GM12878 (cell line): Measurements from ENCODE around the gene GNRHR. TPM values are rescaled to one million over a fixed set of nuclear protein-coding genes. Genes with fewer than 3 reads are reported as not detected.

ENCODE experiments used
- ATAC-seq: fragments of 200-7000 bp; cut with Tn5 transposase; 3 replicates; pipeline ENCODE4 v1.9.1; 2020; ENCODE audit warnings: mild to moderate bottlenecking, moderate library complexity
- BruUV-seq: library from RNA; stranded (reverse); fragments of 400-500 nt; replicated peaks from 2 replicates; lab custom pipeline; 2021; lab: Mats Ljungman, UMichigan
- CTCF ChIA-PET: fragments of 300-600 bp; sonication (Branson Sonifier 250); formaldehyde crosslinking; extraction: SDS; loops from one replicate; lab custom pipeline; 2021; ENCODE audit warnings: inconsistent platforms; lab: Yijun Ruan, JAX
- POLR2A ChIA-PET: fragments of 350-600 bp; formaldehyde crosslinking; extraction: SDS; loops from one replicate; lab custom pipeline; 2021; ENCODE audit warnings: inconsistent platforms; lab: Charles Lee
- RAD21 ChIA-PET: fragments of 300-600 bp; sonication (Branson Sonifier 250); formaldehyde crosslinking; loops from one replicate; lab custom pipeline; 2023; ENCODE audit warnings: antibody characterized with exemption; ENCODE audit not compliant: unreplicated experiment; lab: Charles Lee
- SMC1A ChIA-PET: fragments of 300-600 bp; sonication (Branson Sonifier 250); formaldehyde crosslinking; loops from one replicate; lab custom pipeline; 2023; ENCODE audit not compliant: unreplicated experiment, uncharacterized antibody; lab: Charles Lee
- DNase-seq: peaks from one replicate; pipeline ENCODE4 v3.0.0-alpha.2; 2011; ENCODE audit warnings: low read depth, low spot score
- FAIRE-seq: peaks from 3 replicates; lab custom pipeline; 2011; peaks lifted over from hg19 to GRCh38; lab: Jason Lieb, UNC
- H2AFZ ChIP-seq: 2 replicates; pipeline ENCODE4 v1.6.0; 2011; ENCODE audit warnings: low read depth, low read length, control low read depth; ENCODE audit not compliant: control insufficient read depth
- H3K27ac ChIP-seq: 2 replicates; pipeline ENCODE4 v1.5.1; 2011; ENCODE audit warnings: control low read depth; ENCODE audit not compliant: control insufficient read depth, insufficient read depth
- H3K27me3 ChIP-seq, 2 experiments: replicated peaks in 1 of 2; 2 replicates each; pipeline versions ENCODE4 v1.6.0 to v1.6.1; 2011; ENCODE audit warnings: low read length in 1 of 2; ENCODE audit not compliant: control insufficient read depth in 2 of 2, insufficient read depth in 2 of 2
- H3K36me3 ChIP-seq, 2 experiments: 2 replicates each; pipeline ENCODE4 v1.5.1; 2011; ENCODE audit warnings: low read length in 1 of 2; ENCODE audit not compliant: control insufficient read depth in 2 of 2, insufficient read depth in 2 of 2
- H3K4me1 ChIP-seq: 2 replicates; pipeline ENCODE4 v1.6.1; 2011; ENCODE audit warnings: mild to moderate bottlenecking, low read length, moderate library complexity, mixed read lengths; ENCODE audit not compliant: control insufficient read depth, insufficient read depth
- H3K4me2 ChIP-seq: 2 replicates; pipeline ENCODE4 v1.6.0; 2011; ENCODE audit warnings: control low read depth; ENCODE audit not compliant: control insufficient read depth, insufficient read depth
- H3K4me3 ChIP-seq: fragments of 200-600 bp; sonication (generic); 2 replicates; pipeline ENCODE4 v1.5.1; 2016
- H3K79me2 ChIP-seq: 2 replicates; pipeline ENCODE4 v1.6.0; 2011; ENCODE audit warnings: low read length; ENCODE audit not compliant: control insufficient read depth, insufficient read depth
- H3K9ac ChIP-seq: 2 replicates; pipeline ENCODE4 v1.8.0; 2011; ENCODE audit warnings: low read length, control low read depth, mixed read lengths; ENCODE audit not compliant: control insufficient read depth, insufficient read depth
- H3K9me3 ChIP-seq: replicated peaks from 3 replicates; pipeline ENCODE4 v1.5.1; 2011; ENCODE audit warnings: mild to moderate bottlenecking, low read length; ENCODE audit not compliant: control insufficient read depth, insufficient read depth
- H4K20me1 ChIP-seq: 2 replicates; pipeline ENCODE4 v1.6.0; 2011; ENCODE audit not compliant: control insufficient read depth, insufficient read depth
- BRCA1 ChIP-seq: IDR thresholded peaks from 2 replicates; pipeline ENCODE4 v1.6.1; 2011; ENCODE audit warnings: low read depth, low read length, improper control_type of control experiment
- CEBPB ChIP-seq, 2 experiments: fragments of 150-350 bp in 1 of 2; IDR thresholded peaks; 2 replicates each; pipeline ENCODE4 v1.6.1; 2012 to 2014; ENCODE audit warnings: low read depth in 2 of 2, low read length in 2 of 2, borderline replicate concordance in 1 of 2, inconsistent platforms in 1 of 2
- CHD2 ChIP-seq: IDR thresholded peaks from 2 replicates; pipeline ENCODE4 v1.6.1; 2011; ENCODE audit warnings: low read depth, low read length, improper control_type of control experiment, borderline replicate concordance
- FOS ChIP-seq: IDR thresholded peaks from 3 replicates; pipeline ENCODE4 v1.6.1; 2011; ENCODE audit warnings: borderline replicate concordance; ENCODE audit not compliant: insufficient read length; ENCODE audit errors: extremely low read depth
- KAT2A ChIP-seq: conservative IDR thresholded peaks from 2 replicates; pipeline ENCODE4 v1.6.1; 2011; ENCODE audit warnings: low read depth, low read length; ENCODE audit not compliant: control insufficient read depth
- MTA3 ChIP-seq: IDR thresholded peaks from 2 replicates; pipeline ENCODE4 v1.6.1; 2012; ENCODE audit warnings: low read length, inconsistent platforms, borderline replicate concordance
- MYB ChIP-seq: fragments of 150-350 bp; IDR thresholded peaks from 2 replicates; pipeline ENCODE4 v1.6.1; 2014; ENCODE audit warnings: mild to moderate bottlenecking, low read depth, low read length, borderline replicate concordance
- NBN ChIP-seq: fragments of 450-650 bp; IDR thresholded peaks from 2 replicates; pipeline ENCODE4 v1.6.1; 2016
- NFIC ChIP-seq: IDR thresholded peaks from 2 replicates; pipeline ENCODE4 v1.6.1; 2012; ENCODE audit warnings: low read depth, mild to moderate bottlenecking, inconsistent platforms, low read length, moderate library complexity
- NFXL1 ChIP-seq: fragments of 450-650 bp; IDR thresholded peaks from 2 replicates; pipeline ENCODE4 v1.6.1; 2017; ENCODE audit warnings: antibody characterized with exemption, mild to moderate bottlenecking, borderline replicate concordance
- NRF1 ChIP-seq: conservative IDR thresholded peaks from 2 replicates; pipeline ENCODE4 v1.6.1; 2011; ENCODE audit warnings: mild to moderate bottlenecking, low read depth, low read length, improper control_type of control experiment
- PAX8 ChIP-seq: fragments of 450-650 bp; IDR thresholded peaks from 2 replicates; pipeline ENCODE4 v1.6.1; 2017; ENCODE audit warnings: mild to moderate bottlenecking, moderate library complexity
- POLR2AphosphoS2 ChIP-seq: IDR thresholded peaks from 2 replicates; pipeline ENCODE4 v1.6.1; 2011; ENCODE audit warnings: low read depth, mild to moderate bottlenecking, low read length, improper control_type of control experiment, moderate library complexity
- SIX5 ChIP-seq: IDR thresholded peaks from 2 replicates; pipeline ENCODE4 v1.6.1; 2011; ENCODE audit warnings: mild to moderate bottlenecking, low read depth, low read length, moderate library complexity; ENCODE audit not compliant: severe bottlenecking
- SMARCA5 ChIP-seq: fragments of 450-650 bp; IDR thresholded peaks from 2 replicates; pipeline ENCODE4 v1.6.1; 2017; ENCODE audit warnings: mild to moderate bottlenecking
- SMC3 ChIP-seq: IDR thresholded peaks from 2 replicates; pipeline ENCODE4 v1.6.1; 2011; ENCODE audit warnings: low read length, improper control_type of control experiment, borderline replicate concordance
- TCF12 ChIP-seq: IDR thresholded peaks from 2 replicates; pipeline ENCODE4 v1.6.1; 2011; ENCODE audit warnings: low read depth, mild to moderate bottlenecking, low read length
- WRNIP1 ChIP-seq: IDR thresholded peaks from 2 replicates; pipeline ENCODE4 v1.6.1; 2011; ENCODE audit warnings: low read depth, low read length, improper control_type of control experiment, borderline replicate concordance
- ZBED1 ChIP-seq: IDR thresholded peaks from 2 replicates; pipeline ENCODE4 v1.6.1; 2016; ENCODE audit warnings: borderline replicate concordance
- ZNF217 ChIP-seq: fragments of 450-650 bp; IDR thresholded peaks from 2 replicates; pipeline ENCODE4 v1.6.1; 2017; ENCODE audit warnings: antibody characterized with exemption, mild to moderate bottlenecking
- ZNF24 ChIP-seq: fragments of 450-650 bp; IDR thresholded peaks from 2 replicates; pipeline ENCODE4 v1.6.1; 2017; ENCODE audit warnings: antibody characterized with exemption, mild to moderate bottlenecking
- ZNF622 ChIP-seq: fragments of 450-650 bp; IDR thresholded peaks from 2 replicates; pipeline ENCODE4 v1.6.1; 2017; ENCODE audit warnings: mild to moderate bottlenecking, inconsistent platforms
- WGBS: methylation state at CpG from one replicate; pipeline ENCODE4 v1.1.6; 2016; ENCODE audit warnings: low lambda C conversion rate; ENCODE audit not compliant: insufficient replicate concordance, insufficient coverage; ENCODE audit errors: missing lambda C conversion rate; 5-methylcytosine and 5-hydroxymethylcytosine counted together
- in situ Hi-C: fragments of 300-500 bp; cut with MboI; formaldehyde crosslinking; loops from 9 replicates; pipeline ENCODE4 v1.14.3; 2018; ENCODE audit warnings: mixed read lengths
- intact Hi-C: fragments of 100-400 bp; cut with micrococcal nuclease; formaldehyde crosslinking; loops from one replicate; pipeline ENCODE4 v1.14.2; 2022; ENCODE audit not compliant: unreplicated experiment
- polyA plus RNA-seq, 11 experiments: library from polyadenylated mRNA; depleted of rRNA in 4 of 11; unstranded in 6 of 11; stranded (reverse) in 5 of 11; fragments of >200 nt; fragmentation: Nextera tagmentation in 4 of 11; fragmentation: Illumina TruSeq in 1 of 11; extraction: Ambion mirVana in 4 of 11; extraction: Trizol in 1 of 11; gene quantifications; 1 replicate in 1 of 11; 2 replicates in 10 of 11; pipeline versions ENCODE4 v1.2.1 to v1.2.3, GENCODE V29; 2011 to 2016; ENCODE audit warnings: inconsistent platforms in 2 of 11, missing spikeins in 2 of 11, low read depth in 1 of 11
- total RNA-seq, 4 experiments: library from RNA; depleted of rRNA in 3 of 4; stranded (reverse); fragments of >200 nt in 3 of 4; fragmentation: Illumina TruSeq in 1 of 4; extraction: Trizol in 1 of 4; gene quantifications; 2 replicates each; pipeline versions ENCODE4 v1.2.1 to v1.2.3, GENCODE V29; 2013 to 2021
- TF ChIP-seq, protein P1 (sequence below): fragments of 150-350 bp; IDR thresholded peaks from 2 replicates; pipeline ENCODE4 v1.6.1; 2014; ENCODE audit warnings: mild to moderate bottlenecking, low read depth, low read length

The GNRHR gene
- total and polyA plus RNA-seq, 10 of the 15 experiments (the other 5 are each of a cell fraction or from before 2014, with no cell fraction given): 0.02 to 0.12 (median 0.08) TPM; not detected in 7

DNA sequence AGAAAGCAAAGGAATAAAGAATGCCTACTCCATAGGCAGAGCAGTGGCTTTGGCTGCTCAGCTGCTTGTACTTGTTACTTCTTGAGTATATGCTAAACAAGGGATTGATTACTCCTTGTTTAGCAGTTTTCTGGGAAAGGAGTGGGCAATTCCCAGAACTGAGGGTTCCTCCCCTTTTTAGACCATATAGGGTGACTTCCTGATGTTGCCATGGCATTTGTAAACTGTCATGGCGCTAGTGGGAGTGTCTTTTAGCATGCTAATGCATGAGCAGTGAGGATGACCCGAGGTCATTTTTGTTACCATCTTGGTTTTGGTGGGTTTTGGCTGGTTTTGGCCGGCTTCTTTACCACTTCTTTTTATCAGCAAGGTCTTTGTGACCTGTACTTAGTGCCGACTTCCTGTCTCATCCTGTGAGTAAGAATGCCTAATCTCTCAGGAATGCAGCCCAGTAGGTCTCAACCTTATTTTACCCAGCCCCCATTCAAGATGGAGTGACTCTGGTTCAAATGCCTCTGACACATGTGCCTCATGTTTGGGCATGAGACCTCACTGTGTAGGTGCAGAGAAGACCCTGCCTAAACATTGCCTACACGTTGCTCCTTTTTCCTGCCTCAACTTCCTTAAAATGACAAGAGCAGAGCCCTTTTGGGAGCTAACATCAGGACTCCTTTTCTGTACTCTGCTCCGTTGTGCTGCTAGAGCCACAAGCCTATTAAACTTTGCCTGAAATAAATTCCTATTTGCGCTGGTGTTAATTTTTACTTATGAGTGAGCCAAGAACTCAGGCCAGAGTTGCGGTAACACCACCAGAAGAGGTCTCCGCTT lies 32.2 kb downstream of the GNRHR start (continued):
- TF ChIP-seq FOS (no peak), ZNF217 (no peak), WRNIP1 (no peak), CHD2 (no peak), CEBPB (IDR thresholded peaks at IDR 0.05; ENCODE audit: borderline replicate concordance in 1 of 2, low read depth in 2 of 2, low read length in 2 of 2) (no peak), ZBED1 (no peak), NBN (no peak), PAX8 (no peak)
- TF ChIP-seq, all 136 proteins: peak for 0

DNA sequence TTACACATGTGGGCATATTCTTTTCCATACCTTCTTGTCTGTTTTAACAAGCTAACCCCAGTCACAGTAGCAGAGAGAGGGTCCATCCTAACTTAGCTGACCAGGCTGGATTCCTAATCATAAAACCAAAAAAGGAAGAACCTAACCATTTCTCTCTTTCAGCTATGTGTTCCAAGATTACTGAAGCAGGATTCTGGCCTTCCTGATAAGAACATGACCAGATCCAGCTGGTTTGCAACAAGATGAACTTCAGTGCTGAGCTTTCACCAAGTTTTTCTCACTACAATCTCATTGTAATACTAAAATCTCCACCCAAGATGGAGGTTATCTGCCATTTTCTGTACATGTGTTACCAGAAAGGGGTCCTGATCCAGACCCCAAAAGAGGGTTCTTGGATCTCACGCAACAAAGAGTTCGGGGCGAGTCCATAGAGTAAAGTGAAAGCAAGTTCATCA lies 32.8 kb downstream of the GNRHR start:
- no peak for DNase-seq

More for the DNA sequence above, 32.8 kb downstream of the GNRHR start:
- Histone ChIP-seq H4K20me1 (no peaks in the 10 kb centered on the region), H3K4me2 (no peak overlapping the region), H3K9me3 (no peaks in the 10 kb centered on the region), H3K4me3 (no peak overlapping the region), H3K27ac (no peak overlapping the region), H3K36me3 (peaks cover 2 to 3% of the 10 kb centered on the region in 2 experiments; a peak in 2 of 4 replicates), H3K27me3 (no peaks in the 10 kb centered on the region), H3K9ac (no peak overlapping the region), H3K4me1 (no peaks in the 10 kb centered on the region), H2AFZ (no peak overlapping the region), H3K79me2 (no peaks in the 10 kb centered on the region)
- RAD21 ChIA-PET: no interaction called here
- TF ChIP-seq NFXL1 (no peak), SMARCA5 (no peak), MTA3 (no peak), NFIC (no peak), MYB (no peak), TCF12 (no peak), NRF1 (no peak), ZNF24 (no peak), KAT2A (no peak), ZNF622 (no peak), SIX5 (no peak), SMC3 (no peak), ZBED1 (no peak), PAX8 (no peak), POLR2AphosphoS2 (no peak), BRCA1 (no peak)
- TF ChIP-seq, protein P1, sequence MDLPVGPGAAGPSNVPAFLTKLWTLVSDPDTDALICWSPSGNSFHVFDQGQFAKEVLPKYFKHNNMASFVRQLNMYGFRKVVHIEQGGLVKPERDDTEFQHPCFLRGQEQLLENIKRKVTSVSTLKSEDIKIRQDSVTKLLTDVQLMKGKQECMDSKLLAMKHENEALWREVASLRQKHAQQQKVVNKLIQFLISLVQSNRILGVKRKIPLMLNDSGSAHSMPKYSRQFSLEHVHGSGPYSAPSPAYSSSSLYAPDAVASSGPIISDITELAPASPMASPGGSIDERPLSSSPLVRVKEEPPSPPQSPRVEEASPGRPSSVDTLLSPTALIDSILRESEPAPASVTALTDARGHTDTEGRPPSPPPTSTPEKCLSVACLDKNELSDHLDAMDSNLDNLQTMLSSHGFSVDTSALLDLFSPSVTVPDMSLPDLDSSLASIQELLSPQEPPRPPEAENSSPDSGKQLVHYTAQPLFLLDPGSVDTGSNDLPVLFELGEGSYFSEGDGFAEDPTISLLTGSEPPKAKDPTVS: no peak
- BruUV-seq: no TSS peak
- SMC1A ChIA-PET: interaction anchor here (1.5 kb wide), 1 partner anchor 190 kb away, joined by 3 read pairs; no protein-coding TSS in a partner anchor
- POLR2A ChIA-PET: no interaction called here
- ATAC-seq: no peak
- CTCF ChIA-PET: interaction anchor here (1.5 to 2.1 kb wide), 3 partner anchors 20 to 171 kb away, joined by 3 to 8 read pairs (median 5); no protein-coding TSS in a partner anchor
- no peak for FAIRE-seq
- intact Hi-C loops: no loop called here
- WGBS: 97% methylated on average over 3 of the region's 3 CpGs
- in situ Hi-C loops: no loop called here
